NCI-H774 (cell line): ENCODE measurements around the gene PLIN1.
A peak's percentile ranks its signal among the peaks of the same experiment; 100 is the strongest.

Experiments
- DNase-seq: peaks from one replicate; lab custom pipeline; 2025; lab: John Stamatoyannopoulos, UW

The PLIN1 gene

DNA sequence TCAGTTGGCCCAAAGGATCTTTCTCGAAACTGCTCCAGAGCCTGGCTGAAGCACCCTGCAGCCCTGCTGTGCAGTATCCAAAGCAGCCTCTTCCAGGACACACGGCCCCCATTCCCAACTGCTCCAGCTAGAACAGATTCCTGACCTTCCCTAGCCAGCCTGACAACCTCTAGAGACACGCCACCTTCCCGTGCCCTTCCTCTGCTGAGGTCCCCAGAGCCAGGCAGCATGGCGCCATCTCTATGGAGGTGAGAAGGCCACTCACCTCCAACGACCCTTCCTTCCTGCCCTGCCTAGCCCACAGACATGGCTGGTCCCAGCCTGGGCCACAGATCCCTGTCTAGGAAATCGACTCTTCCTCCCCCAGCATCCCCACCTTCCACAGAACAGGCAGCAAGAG is 27.0 kb downstream of the PLIN1 start:
- DNase-seq, result no peak

DNA sequence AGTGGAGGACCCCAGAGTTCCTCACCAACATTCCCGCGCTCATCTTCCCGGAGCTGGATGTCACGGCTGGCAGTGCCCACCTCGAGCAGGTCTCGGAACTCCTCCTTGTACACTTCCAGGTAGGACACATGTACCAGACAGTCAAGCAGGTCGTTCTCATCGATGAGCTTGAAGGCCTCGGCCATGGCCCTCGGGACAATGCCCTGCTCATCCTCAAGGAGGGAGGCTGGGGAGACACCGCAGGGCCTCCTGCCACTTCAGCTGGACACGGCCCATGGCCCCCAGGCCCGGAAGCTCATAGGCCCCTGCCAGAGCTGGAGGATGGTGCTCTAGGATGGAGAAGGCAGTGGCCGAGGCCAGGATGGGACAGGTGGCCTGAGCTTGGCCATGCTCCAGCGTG is 29.5 kb downstream of the PLIN1 start:
- no peak for DNase-seq

DNA sequence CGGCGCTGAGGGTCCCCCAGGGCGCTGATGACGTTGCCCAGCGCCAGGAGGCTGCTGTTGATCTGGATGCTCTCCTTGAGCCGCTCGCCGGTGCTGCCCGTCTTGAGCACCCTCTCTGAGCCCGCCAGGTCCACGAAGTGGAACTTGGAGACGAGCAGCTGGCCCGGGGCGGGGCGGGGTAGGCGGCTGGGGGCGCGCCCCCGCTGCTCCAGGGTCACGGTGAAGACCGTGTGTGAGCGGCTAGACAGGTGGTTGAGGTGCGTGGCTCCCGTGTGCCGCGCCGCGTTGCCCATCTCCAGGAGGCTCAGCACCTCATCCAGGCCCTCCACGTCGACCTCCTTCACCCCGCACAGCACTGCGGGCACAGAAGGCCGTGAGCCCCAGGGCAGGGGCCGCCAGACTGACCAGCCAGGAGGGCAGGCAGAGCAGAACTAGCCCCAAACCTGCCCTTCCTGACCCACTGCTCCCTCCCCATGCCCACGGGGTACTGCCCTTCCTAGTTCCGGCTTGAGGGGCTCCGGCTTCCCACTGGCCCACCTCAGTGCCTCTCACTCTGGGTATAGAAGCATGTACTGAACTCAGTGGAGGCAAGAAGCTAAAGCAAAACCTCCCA is 30.0 kb downstream of the PLIN1 start:
- DNase-seq, result no peak

DNA sequence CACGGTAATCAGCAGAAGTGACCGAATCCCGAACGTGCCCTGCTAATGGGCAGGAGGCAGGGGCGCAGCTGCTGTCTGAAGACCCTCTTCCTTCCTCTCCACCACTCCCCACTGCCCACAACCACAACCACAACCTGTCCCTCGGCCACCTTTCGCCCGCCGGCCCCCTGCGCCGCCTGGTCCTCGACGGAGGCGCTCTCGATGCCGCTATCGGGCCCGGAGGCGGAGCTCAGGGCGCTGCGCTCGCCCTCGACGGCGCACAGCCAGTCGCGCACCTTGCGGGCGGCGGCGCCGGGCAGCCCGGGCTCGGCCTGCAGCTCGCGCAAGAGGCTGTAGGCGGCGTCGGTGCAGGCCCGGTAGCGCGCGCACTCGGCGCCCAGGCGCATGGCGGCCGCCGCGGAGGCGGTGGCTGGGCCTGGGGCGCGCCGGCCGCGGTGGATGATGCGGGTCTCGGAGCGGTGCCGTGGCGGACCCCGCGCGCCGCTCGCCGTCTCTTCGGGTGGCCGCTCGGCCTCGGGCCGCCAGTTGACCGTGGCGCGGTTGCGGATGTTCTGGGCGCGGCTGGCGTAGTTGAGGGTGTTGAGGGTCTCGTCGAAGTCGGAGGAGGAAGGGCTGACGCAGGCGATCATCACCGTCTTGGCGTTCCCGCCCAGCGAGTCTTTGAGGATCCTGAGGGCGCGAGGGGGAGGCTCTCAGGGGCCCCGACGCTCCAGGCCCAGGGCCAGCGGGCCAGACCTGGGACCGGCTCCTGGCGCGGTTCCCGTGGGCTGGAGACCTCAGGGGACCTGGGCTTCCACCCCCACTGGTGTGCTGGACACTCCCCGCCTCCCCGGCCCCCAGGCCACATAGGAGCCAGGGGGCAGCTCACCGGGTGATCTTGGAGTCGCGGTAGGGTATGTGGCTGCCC is 30.8 kb downstream of the PLIN1 start:
- no peak for DNase-seq

DNA sequence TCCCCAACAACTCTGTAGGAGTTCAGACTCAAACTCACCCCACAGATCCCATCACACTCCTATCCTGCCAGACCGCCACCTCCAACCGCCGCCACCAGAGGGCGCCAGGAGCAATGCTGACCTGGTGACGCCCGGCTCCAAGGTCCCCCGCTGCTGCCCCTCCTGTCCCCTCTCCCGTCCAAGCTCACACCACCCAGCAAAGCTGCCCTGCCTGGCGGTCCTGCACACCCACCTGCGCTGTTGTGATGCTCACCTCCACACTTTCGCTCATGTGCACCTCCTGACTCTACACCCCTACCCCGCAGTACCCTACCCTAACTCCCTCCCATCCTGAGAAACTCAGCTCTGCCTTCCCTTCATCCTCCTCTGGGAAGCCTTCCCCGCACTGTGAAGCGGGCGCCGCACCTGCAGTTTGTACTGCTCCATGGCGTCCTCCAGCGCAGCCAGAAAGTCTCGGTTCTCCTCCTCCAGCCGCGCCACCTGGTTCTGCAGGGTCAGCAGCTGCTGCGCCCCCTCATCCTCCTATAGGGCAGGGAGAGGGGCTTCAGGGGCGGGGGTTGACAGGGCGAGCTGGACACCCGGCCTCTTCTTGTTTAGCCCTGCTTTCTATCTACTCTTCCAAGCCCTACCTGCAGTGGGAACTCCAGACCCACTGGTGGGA is 31.8 kb downstream of the PLIN1 start:
- DNase-seq, result peak; percentile 41

DNA sequence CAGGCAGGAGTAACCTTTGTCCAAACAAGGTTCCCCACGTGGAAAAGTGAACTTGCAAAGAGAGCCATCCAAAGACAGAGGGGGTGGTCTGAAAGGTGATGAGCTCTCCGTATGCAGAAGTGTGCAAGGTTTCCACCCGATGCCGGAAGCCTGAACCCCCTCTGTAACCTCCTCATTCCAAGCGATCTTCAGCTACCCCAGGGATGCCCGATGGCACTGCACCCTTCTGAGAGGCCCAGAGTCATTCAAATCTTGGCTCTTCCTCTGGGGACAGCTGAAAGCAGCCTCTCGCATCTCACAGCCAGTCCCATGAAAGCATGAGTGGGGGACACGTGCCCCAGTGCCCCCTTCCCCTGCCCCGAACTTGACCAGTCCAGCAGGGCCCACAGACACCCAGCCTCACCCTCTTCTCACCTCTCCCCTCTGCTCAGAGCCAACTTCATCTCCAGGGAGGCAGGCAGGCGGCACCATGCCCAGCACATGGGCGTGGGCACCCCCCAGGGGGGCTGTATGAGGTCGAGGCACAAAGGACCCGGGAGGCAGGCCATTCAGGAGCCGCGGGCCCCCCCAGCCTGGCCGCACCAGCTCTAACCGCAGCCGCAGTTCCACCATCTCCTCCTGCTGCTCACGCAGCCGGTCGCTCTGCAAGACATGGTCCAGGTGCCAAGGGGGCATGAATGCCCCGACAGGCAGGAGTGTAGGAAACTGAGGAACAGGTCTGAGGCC is 32.6 kb downstream of the PLIN1 start:
- DNase-seq, result no peak

DNA sequence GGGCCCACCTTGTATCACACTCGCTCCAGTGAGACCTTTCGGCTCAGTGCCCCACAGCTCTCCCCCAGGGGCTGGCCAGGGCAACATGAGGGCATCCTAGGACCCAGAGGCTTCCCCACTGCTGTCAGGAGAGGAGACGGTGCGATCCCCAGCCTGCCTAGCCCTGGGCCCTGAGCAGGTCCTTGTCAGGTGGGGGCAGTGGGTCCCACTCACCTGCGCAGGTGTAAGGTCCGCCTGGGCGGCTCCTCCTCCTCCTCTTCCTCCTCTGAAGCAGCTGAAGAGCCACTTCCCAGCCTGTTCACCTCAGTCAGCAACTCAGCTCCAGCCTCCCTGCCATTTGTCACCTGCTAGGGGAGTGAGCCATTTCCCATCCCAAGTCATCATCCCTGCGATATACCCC is 33.5 kb downstream of the PLIN1 start:
- DNase-seq, result no peak

DNA sequence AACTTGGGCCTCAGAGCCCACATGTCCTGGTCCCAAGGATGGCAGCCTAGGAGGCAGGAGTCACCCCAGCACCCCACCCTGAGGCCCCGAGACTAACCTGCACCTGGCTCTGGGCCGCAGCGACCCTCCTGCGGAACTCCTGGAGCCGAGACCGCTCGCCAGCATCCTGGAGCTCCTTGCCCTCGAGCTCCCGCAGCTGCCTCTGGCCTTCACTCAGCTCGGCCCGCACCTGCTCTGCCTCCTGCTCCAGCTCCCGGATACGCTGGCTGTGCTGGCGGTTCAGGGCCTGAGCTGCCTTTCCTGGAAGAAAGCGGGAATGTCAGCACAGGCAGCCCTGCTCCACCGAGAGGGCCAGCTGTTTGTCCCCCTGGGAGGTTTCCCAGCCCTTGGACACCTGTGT is 37.1 kb downstream of the PLIN1 start:
- DNase-seq, result no peak

DNA sequence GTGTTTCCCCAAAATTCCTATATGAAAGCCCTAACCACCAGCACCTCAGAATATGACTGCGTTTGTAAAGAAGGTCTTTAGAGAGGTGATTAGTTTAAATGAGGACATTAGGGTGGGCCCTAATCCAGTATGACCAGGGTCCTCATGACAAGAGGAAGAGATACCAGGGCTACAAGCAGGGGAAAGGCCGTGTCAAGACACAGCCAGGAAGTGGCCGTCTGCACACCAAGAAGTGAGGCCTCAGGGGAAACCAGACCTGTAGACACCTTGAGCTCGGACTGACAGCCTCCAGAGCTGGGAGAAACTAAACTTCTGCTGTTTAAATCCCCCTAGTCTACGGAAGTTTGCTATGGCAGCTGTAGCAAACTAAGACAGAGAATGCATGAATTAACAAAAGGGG is 38.1 kb downstream of the PLIN1 start:
- DNase-seq, result no peak

DNA sequence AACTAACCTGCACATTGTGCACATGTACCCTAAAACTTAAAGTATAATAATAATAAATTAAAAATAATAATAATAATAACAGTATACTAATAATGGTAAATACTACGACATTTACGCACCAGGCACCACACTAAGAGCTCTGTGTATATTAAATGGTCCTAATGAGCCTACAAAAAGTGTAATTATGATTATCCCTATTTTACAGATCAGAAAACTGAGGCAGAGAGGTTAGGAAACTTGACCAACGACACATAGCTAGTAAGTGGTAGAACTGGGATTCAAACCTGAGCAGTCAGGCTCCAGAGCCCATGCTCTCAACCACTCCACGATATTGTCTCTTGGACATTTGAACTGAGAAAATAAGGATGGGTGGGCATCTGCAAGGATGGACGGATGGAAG is 38.9 kb downstream of the PLIN1 start:
- no peak for DNase-seq

DNA sequence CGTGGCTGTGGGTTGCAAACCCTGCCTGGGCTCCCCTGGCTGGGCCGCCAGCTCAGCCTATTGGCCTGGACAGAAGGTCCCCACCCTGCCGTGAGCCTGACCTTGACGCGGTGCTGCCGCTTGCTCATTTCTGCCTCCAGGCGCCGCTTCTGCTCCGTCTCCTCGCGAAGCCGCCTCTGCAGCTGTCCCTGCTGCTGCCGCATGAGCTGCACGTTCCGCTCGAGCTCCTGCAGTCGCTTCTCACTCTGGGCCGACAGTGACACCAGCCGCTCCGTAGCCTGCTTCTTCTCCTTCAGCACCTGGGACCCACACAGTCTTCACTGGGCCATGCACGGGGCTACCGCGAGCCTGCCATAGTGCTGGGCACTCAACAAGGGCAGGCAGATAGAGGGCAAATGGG is 45.6 kb downstream of the PLIN1 start:
- DNase-seq, result no peak

DNA sequence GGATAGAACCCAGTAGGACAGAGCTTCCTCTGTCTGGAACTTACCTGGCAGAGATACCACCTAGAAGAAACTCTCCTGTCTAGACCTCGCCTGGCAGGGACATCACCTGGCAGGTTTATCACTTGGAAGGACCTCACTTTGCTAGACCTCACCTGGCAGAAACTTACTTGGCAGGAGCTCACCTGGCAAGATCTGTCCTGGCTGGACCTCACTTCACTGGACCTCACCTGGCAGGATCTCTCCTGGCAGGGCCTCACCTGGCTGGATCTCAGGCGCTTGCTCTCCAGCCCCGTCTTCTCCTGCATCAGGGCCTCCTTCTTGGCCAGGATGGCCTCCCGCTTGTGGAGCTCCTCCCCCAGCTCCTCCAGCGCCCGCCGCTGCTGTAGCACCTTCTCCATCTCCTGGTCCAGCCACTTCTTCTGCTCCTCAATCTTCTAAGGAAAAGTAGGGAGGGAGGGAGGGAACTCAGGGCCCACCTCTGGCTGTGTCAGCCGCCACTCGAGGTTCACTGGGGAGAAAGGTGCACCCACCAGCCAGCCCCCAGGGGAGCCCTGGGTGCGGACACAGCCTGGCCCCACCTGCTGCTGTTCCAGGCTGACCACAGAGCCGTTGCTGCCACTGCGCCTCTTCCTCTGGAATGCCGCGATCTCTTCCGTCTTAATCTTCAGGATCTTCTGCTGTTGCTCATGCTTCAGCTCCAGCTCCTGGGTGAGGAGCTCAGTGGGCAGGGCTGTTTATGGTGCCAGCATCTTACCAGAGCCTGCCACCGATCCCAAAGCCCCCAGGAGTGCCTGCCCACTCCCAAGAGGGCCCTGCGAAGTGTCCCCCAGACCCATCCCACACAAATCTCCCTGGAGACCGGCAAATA is 46.4 kb downstream of the PLIN1 start:
- no peak for DNase-seq

DNA sequence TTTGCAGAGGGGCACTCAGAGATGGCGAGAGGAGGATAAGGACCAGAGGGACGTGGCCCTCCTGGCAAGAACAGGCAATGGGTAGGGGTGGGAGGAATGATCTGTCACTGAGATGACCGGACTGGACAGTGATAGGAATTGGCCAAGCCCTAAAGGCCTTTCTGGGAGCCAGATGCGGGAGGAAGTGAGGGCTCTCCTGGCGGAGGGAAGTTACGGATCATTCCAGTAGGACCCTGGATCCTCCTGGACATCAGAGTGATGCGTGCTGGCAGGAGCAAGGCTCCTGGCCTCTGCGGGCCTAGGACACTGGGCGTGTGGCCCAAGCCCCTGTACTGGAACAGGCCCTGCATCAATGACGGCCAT is 47.3 kb downstream of the PLIN1 start:
- DNase-seq, result no peak

DNA sequence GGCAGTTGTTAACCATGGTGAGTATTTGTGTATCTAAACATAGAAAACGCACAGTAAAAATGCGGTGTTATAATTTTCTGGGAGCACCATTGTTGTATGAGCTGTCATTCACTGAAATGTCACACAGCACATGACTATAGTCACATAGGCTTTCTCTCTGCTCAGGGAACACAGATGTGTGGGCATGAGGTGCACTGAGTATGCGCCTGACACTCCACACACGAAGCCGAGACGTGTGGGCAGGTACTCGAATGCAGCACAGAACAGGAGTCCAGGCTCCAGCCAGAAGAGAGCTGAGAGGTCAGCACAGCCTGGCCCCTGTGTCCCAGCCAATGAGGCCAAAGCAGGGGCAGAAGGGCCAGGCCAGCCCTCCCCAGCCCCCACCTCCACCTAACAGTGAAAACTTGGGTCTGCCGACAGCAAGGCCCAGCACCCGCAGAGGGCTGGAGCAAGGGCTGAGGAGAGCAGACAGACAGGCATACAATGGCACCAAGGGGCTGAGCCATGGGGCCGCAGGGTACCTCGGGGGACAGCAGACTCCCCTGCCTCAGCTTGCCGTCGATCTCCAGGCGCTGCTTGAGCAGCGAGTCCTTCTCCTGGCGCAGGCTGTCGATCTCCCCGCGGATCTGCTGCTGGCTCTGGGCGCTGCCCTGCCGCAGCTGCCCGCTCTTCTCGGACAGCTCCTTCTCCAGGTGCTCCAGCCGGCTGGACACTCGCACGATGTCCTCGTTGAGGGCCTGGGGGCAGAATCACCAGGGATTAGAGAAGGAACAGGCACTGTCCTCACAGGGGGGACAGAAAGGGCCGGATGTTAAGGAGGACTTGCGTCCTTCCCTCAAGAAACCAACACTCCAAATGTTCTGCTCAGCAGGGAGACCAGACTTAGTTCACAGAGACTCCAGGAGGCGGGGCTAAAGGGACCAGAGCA is 47.9 kb downstream of the PLIN1 start:
- no peak for DNase-seq

DNA sequence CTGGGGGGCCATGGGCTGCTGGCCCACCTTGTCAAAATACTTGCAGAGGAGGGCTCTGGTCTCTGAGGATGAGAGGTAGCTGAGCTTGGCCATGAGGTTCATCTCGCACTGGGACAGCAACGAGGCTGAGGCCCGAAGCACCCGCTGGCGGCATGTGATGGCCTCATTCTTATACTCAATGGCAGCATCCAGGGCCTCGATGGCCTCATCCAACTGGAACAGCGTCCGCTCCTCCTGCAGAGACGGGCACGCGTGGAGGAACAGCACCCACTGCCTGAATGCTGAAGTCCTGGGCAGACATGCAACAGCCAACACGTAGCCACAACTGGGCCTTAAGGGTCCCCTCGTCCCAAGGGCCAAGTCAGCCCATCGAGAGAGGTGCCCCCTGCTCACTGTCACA is 48.9 kb downstream of the PLIN1 start:
- DNase-seq, result no peak

DNA sequence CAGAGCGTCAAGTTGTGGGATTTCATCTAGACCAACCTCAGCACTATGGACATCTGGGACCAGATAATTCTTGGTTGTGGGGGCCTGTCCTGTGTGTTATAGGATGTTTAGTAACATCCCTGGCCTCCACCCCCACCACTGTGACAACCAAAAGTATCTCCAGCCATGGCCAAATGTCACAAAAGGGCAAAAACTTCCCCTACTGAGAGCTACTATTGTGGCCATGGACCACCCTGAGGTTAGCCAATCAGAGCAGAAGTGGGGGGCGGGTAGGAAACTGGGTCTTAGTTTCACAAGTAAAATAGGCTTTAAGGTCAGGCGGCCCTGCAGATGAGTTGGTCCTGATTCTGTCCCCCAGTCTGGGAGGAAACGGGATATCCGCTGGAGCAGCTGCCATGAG is 49.3 kb downstream of the PLIN1 start:
- no peak for DNase-seq

DNA sequence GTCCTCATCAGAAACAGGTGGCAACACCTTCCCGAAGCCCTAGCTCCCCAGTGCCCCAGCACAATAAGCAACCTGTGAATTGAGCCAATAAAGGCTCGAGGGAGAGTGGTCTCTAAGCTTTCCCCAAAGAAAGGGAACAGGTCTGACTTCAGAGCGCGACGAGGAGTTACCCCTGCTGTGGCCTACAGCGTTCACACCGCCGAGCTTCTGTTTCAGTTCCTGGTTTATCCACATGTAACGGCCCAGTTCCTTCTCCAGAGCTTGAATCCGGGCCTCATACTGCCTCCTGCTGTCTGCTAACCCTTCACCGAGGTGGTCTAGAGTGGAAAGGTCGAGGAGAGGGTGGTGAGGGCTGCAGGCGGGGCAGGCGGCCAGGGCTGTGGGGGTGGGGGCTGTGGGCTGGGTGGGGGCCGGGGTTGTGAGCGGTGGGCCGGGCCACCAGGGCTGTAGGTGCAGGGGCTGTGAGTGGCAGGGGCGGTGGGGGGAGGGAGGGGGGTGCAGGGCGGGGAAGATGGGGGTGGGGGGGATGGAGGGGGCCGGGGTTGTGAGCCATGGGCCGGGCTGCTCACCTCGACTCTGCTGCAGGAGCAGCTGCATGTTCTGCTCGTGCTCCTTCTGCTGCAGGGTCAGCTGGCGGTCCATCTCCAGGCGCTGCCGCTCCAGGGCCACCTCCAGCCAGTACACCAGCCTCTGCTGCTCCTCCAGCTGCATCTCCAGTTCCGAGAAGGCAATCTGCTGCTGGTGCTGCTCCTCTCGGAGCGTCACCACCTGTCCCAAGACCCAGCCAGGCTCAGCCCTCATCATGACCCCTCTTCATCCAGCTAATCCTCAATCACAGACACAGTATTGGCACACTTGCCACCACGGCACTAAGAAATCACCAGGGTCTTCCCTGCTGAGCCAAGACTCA is 50.1 kb downstream of the PLIN1 start:
- no peak for DNase-seq

DNA sequence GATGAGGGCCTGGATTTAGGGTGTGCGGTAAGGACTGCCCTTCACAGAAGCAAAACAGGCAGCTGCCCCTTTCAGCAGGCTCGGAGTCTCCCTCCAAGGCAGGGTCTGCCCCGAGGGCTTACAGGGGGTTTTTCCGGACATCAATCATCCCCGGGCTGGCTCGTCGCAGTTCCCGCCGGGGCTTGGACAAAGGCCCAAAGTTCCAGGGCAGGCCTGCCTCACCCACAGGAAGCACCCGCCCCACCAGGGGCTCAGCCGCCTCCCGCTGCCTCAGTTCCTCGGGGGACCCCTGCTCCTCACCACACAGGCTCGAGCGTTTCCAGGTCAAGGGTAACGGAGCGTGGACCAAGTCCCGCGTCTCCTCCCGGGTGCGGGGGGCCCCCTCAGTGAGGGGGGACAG is 50.9 kb downstream of the PLIN1 start:
- DNase-seq, result no peak

DNA sequence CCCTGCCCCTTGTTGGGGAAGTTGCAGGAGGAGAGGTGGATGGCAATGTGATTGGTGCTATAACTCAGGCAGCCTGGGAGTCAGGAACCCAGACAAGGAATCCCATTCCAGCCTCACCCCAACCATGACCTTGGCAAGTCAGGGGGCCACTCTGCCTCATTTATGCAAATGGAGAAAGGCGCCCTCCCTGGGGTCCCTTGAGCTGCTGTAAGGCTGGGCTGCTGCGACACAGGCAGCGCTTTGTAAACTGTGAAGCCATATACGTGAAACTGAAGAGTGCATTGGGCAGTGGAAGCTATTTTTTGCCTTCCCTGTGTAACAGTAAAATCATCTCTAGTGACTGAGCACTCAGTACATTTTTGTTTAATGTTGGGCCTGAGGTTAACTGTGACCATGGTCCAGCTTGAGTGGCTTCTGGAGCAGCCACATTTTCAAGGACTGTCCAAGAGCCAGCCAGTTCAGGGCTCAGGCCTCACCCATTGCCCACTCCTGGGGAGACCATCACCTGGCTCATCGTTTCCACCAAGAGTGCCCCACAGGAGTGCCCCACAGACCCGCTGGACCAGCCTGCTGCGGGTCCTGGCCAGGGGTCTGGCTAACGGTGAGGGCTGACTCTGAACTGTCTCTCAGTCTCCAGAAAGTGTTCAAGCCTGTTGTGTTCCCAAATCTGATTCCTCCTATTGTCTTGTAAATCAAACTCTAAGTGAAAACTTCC is 51.8 kb downstream of the PLIN1 start:
- no peak for DNase-seq
